Activated naive CD8-positive, alpha-beta T cell treated with anti-CD3 and anti-CD28 coated beads, Interleukin-2, amount 50 U/mL, for 16 hours (primary cell): ENCODE results near the gene TRIM45.
A peak's percentile ranks its signal among the peaks of the same experiment; 100 is the strongest.
"Not testable (repeated sequence)": the region's sequence is repeated elsewhere in the genome, so short reads cannot be mapped to it uniquely, and the experiment has no call there.

Source experiments
- DNase-seq: peaks from one replicate; pipeline ENCODE4 v3.0.0-alpha.2; 2020; ENCODE audit warnings: low read depth, low spot score

The TRIM45 gene

GRCh38 chr1:117121589-117122329, at the start of gene TRIM45:
Gene TRIM45, minus strand, starts transcription at chr1:117121749. Its CDS starts 548 bp downstream, at chr1:117121201.
- DNase-seq: peak; percentile 55

- DNase-seq: no peak
Measured at GRCh38 chr1:117169871-117170596, 48.5 kb upstream of the TRIM45 start.

- DNase-seq: no peak
Measured at GRCh38 chr1:117167402-117167801, 45.9 kb upstream of the TRIM45 start.

GRCh38 chr1:117166076-117166475, 44.5 kb upstream of the TRIM45 start:
- DNase-seq: no peak

GRCh38 chr1:117164209-117164608, 42.7 kb upstream of the TRIM45 start:
- no peak for DNase-seq

- no peak for DNase-seq
Measured at GRCh38 chr1:117162816-117163215, 41.3 kb upstream of the TRIM45 start.

GRCh38 chr1:117161887-117162286, 40.3 kb upstream of the TRIM45 start:
- no peak for DNase-seq

GRCh38 chr1:117151305-117151704, 29.8 kb upstream of the TRIM45 start:
- not testable (repeated sequence) for DNase-seq

GRCh38 chr1:117150316-117150715, 28.8 kb upstream of the TRIM45 start:
- no peak for DNase-seq

- DNase-seq: no peak
Measured at GRCh38 chr1:117147856-117148588, 26.5 kb upstream of the TRIM45 start.

- no peak for DNase-seq
Measured at GRCh38 chr1:117147341-117147831, 25.8 kb upstream of the TRIM45 start.

- DNase-seq: no peak
Measured at GRCh38 chr1:117146575-117147340, 25.2 kb upstream of the TRIM45 start.

GRCh38 chr1:117146072-117146471, 24.5 kb upstream of the TRIM45 start:
- no peak for DNase-seq

GRCh38 chr1:117143871-117144270, 22.3 kb upstream of the TRIM45 start:
- DNase-seq: no peak

GRCh38 chr1:117143172-117143571, 21.6 kb upstream of the TRIM45 start:
- DNase-seq: no peak

- no peak for DNase-seq
Measured at GRCh38 chr1:117142200-117142599, 20.7 kb upstream of the TRIM45 start.

- no peak for DNase-seq
Measured at GRCh38 chr1:117138561-117138960, 17.0 kb upstream of the TRIM45 start.

GRCh38 chr1:117138106-117138505, 16.6 kb upstream of the TRIM45 start:
- no peak for DNase-seq

- no peak for DNase-seq
Measured at GRCh38 chr1:117137281-117137855, 15.8 kb upstream of the TRIM45 start.

GRCh38 chr1:117136749-117137148, 15.2 kb upstream of the TRIM45 start:
- DNase-seq: no peak

- DNase-seq: no peak
Measured at GRCh38 chr1:117135329-117135728, 13.8 kb upstream of the TRIM45 start.
